Body of pancreas (tissue), 4 donors: ENCODE results near the gene REM2.

Source experiments
- POLR2A ChIP-seq, 3 donors: fragments of 450-650 bp; IDR thresholded peaks; one replicate each; pipeline ENCODE4 v1.6.1; 2016; ENCODE audit warnings: antibody characterized with exemption in 3 of 3, mild to moderate bottlenecking in 2 of 3
- TF ChIP-seq, protein P1 (sequence below), 7 experiments: fragments of 450-650 bp in 4 of 7; fragments of 200-600 bp in 3 of 7; sonication (generic) in 3 of 7; IDR thresholded peaks; one replicate each; pipeline ENCODE4 v1.5.1; 2016 to 2019; ENCODE audit warnings: antibody characterized with exemption in 7 of 7

- TF ChIP-seq, protein P1, sequence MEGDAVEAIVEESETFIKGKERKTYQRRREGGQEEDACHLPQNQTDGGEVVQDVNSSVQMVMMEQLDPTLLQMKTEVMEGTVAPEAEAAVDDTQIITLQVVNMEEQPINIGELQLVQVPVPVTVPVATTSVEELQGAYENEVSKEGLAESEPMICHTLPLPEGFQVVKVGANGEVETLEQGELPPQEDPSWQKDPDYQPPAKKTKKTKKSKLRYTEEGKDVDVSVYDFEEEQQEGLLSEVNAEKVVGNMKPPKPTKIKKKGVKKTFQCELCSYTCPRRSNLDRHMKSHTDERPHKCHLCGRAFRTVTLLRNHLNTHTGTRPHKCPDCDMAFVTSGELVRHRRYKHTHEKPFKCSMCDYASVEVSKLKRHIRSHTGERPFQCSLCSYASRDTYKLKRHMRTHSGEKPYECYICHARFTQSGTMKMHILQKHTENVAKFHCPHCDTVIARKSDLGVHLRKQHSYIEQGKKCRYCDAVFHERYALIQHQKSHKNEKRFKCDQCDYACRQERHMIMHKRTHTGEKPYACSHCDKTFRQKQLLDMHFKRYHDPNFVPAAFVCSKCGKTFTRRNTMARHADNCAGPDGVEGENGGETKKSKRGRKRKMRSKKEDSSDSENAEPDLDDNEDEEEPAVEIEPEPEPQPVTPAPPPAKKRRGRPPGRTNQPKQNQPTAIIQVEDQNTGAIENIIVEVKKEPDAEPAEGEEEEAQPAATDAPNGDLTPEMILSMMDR (IDR thresholded peaks at IDR 0.05), result no peak
- TF ChIP-seq POLR2A (IDR thresholded peaks at IDR 0.05), result no peak
Measured at GRCh38 chr14:22919601-22919921, 36.5 kb downstream of the REM2 start.
